CD4-positive, alpha-beta T cell treated with Interleukin-15 for 4 hours (primary cell): ENCODE data around the gene PPP2R2D.
"Not testable (repeated sequence)": the region's sequence is repeated elsewhere in the genome, so short reads cannot be mapped to it uniquely, and the experiment has no call there.

Source experiments
- DNase-seq: peaks from one replicate; pipeline ENCODE4 v3.0.0-alpha.2; 2020; ENCODE audit warnings: low spot score

PPP2R2D gene

DNA sequence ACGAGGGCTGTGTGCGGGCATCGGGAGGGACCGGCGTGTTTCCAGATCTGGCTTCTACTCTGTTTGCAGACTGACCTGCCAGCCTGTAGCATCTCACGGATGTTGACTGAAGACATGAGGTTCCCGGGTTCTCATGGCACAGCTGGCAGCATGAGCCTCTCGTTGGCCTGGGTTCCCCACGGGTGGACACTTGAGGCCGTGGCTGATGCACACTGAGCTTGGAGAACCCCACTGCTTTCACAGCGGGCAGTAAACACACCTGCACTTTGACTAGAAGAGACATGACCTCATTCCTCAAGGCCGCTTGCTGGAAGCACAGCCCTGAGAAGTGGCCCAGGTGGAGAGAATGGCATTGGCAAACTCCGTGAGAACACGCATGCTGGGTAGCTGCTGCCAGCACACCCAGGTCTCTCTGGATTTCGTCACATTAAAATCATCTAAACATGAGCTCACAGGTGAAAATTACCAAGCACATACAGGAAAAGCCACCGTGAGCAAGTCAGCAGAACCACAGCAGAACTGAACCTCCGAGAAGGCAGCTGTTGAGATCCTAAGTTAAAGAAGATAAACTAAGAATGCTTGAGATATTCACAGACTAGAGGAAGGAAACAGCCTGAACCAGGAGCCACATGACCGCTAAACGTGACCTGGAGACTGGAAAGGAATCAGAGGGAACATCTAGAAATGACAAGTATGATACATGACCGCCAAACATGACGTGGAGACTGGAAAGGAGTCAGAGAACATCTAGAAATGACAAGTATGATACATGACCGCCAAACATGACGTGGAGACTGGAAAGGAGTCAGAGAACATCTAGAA lies 48.4 kb downstream of the PPP2R2D start:
- no peak for DNase-seq

DNA sequence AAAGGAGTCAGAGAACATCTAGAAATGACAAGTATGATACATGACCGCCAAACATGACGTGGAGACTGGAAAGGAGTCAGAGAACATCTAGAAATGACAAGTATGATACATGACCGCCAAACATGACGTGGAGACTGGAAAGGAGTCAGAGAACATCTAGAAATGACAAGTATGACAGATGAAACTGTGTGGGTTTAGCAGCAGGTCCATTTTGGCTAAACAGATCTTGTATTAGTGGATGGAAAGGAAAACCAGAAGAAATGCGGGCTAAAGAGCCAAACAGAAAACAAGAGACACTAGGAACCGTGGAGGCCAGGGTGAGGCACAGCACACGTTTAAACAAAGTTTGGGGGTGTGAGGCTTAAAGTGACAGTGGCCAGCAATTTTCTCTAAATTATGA lies 49.1 kb downstream of the PPP2R2D start:
- DNase-seq, result not testable (repeated sequence)

DNA sequence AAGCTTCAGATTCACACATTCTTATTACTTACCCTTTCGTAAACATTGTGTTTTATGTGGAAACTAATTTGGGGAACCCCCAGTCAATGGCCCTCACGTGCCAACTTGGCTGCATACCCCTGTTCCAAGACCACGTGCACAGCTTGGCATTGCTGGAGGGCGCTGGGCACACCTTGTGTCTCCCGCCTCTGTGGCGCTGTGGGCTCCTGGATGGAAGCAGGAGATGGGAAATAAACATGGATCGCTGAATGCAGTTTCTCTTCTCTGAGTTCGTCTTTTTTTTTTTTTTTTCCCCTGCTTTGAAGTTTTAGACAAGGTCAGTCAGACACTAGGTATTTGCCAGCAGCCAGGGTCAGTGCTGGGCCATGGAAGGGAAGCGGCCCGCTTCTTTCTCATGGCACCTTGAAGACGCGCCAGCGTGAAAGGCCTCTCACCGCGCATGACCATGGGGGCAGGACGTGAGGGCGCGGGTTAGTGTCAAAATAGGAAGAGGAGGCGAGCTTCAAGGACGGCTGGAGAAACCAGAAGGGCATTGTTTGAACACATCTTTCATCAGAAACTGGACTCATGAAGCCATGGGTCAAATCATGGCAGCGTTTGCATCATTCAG lies 53.7 kb downstream of the PPP2R2D start:
- no peak for DNase-seq

DNA sequence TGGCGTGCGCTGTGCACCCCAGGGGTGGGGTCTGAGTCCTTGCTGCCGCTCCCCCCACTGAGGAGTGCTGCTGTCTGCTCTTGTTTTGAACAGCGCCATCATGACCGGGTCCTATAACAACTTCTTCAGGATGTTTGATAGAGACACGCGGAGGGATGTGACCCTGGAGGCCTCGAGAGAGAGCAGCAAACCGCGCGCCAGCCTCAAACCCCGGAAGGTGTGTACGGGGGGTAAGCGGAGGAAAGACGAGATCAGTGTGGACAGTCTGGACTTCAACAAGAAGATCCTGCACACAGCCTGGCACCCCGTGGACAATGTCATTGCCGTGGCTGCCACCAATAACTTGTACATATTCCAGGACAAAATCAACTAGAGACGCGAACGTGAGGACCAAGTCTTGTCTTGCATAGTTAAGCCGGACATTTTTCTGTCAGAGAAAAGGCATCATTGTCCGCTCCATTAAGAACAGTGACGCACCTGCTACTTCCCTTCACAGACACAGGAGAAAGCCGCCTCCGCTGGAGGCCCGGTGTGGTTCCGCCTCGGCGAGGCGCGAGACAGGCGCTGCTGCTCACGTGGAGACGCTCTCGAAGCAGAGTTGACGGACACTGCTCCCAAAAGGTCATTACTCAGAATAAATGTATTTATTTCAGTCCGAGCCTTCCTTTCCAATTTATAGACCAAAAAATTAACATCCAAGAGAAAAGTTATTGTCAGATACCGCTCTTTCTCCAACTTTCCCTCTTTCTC lies 55.0 kb downstream of the PPP2R2D start:
- DNase-seq, result no peak

DNA sequence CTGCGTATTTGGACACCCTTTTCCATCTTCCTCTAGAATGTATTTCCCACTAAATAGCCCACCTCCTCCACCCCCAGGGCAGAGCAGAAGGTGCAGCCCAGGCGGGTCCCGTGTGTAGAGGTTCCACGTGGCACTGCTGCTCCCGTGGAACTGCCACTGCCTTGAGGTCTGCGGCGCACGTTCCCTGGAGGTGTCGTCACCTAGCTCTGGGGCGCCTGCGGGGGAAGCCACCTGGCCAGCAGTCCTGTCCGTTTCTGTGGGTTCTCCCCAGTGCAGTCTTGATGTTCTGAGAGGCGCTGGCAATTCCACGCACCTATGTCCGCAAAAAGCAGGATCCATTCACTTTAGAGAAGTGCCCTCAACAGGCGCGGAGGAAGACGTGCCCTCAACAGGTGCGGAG lies 59.0 kb downstream of the PPP2R2D start:
- DNase-seq, result no peak

DNA sequence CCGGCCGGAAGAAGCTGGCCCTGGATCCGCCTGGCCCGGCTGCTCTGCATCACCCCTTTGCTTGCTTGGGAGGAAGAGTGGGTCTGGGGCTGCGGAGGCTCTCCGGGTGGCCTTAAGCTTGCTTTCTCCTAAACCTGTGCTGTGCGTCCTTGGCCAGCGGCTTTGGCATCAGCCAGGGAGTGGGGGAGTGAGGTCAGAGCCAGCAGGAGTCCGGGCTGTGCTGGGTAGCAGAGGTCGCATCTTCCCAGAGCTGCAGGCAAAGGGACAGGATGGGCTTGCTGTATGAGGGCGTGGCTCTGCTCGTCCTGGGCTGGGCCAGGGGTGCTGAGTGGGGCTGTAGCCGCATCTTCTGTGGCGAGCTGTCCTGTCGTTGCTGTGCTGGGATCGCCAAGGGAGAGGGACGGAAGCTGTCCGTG lies 59.8 kb downstream of the PPP2R2D start:
- DNase-seq, result no peak

DNA sequence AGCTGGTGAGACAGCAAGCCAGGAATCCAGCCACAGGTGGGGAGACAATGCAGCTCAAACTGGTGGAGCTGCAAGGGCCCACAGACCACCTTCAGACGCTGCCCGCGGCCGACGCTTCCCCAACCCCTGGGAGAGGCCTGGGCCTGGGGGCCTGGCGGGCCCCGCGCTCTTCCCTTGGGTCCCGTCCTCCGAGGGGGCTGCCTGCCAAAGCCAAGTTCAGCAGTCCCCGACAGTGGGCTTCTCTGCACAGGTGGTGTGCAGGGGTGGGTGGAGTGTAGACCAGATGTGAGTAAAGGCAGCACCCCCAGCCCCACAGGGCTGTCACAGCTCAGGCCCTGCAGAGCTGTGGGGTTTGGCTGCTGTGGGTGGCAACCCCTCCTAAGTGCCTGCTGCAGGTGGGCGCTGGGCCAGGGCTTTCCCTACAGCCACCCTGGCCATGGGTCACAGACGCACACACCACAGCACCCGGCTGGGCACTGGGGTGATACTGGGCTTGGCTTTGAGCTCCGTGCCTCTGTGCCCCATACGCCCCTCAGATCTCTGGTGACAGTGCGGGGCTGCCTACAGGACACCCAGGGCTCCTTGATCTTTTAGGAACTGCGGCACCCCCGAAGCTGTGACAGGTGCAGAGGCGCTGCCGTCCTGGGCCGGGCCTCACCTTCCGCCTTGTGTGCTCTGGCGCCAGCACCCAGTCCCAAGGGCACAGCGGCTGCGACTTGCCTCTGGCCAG lies 60.4 kb downstream of the PPP2R2D start:
- DNase-seq, result no peak

DNA sequence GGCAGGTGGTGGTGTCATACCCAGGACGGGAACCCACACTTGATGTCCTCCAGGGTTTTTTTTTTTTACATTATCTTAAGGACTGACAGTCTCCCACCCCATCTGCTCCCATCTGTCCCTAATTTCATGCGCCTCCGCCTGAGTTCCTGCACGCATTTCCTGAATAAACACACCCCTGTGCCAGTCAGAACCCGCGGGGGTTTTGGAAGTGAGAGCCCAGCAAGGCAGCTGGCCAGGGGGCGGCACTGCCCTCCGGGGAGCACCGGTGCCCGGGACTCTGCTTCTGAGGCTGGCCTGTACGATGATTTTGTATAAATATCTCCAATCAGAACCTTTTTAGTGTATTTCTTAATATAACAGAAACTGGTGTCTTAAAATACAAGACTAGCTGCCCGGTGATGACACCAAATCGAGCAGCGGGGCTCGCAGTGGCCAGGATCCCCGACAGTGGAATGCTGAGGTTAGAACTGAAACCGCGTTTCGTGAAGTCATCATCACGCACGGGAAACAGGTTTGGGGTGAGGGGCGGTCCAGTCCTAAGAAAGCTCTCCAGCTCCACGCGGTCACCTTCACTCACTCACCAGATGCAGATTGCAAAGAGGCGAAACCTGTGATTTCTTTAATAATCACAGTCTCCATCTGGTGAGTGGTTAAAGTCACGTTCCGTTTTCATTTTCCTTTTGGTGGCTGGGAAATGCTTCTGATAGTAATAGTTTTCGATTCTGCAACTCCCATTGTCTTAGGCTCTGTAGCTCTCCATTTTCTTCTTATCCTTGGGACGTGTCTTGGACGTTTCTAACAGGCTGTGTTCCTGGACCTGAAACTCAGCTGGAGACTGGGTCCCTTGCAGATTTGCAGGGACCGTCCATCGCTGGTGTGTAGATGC lies 61.2 kb downstream of the PPP2R2D start:
- DNase-seq, result no peak

DNA sequence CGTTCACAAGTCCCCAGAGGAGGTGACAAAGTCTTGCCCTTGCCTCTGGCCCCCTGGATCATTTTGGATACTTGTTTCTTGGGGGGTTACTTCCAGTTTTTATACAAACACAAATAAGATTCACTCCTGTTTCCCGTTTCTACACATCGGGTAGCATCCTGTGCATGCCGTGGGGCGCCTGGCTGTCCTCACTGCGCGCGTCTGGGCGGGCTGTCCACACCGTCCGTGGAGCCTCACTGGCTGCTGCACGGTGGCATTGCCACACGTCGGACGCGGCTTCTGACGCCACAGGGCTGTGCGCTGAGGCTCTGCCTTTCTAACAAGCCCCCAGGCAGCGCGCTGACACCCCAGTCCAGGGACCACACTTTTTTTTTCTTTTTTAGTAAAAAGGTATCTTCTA lies 62.5 kb downstream of the PPP2R2D start:
- DNase-seq, result no peak

DNA sequence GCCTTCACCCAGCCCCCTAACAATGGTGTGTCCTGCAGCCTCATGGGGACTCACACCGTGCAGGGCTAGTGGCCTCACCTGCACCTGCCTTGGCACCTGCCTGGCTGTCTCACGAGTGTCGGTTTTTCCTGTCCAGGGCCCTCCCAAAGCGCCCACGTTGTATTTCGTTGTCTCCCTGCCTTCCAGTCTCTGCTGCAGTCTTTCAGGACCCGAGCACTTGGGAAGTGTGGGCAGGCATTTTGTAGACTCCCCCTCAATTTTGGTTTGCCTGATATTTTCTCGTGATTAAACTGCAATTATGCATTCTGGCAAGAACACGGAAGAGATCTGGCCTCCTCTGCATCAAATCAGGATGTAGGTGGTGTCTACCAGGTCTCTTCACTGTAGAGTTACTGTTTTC lies 63.0 kb downstream of the PPP2R2D start:
- DNase-seq, result no peak

DNA sequence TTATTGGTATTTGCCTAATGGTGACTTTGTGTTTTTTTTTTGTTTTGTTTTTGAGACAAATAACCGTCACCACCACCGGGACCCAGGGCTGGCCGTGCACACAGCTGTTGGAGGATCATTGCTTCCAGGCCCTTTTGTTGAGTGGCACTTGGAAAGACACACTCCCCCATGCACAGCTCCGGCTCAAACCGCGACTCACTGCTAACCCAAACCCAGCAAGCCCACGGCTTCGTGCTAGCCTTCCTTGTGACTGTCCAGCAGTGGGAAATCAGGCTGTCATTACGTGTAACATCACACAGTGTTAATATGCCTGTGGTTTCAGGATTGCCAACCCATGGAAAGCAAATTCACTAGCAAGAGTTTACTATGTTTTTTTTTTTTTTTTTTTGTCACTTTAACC lies 63.5 kb downstream of the PPP2R2D start:
- no peak for DNase-seq

DNA sequence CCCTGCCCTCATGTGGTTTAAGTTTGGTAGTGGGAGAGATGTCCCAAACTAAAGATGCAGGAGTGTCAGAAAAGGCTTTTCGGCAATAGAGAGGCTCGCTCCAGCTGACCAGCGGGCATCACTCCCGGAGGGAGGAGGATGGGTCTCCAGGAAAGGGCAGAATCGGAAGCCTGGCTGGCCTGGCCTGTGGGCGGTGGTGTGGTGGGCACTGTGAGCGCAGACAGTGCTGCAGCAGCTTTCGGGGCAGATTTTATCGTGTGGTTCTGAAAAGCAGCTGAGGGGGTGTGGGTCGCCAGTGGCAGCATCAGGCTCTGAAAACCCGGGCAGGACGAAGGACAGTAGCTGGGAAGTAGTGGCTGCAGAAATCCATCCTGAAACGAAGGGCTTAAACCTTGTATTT lies 68.1 kb downstream of the PPP2R2D start:
- DNase-seq, result no peak

DNA sequence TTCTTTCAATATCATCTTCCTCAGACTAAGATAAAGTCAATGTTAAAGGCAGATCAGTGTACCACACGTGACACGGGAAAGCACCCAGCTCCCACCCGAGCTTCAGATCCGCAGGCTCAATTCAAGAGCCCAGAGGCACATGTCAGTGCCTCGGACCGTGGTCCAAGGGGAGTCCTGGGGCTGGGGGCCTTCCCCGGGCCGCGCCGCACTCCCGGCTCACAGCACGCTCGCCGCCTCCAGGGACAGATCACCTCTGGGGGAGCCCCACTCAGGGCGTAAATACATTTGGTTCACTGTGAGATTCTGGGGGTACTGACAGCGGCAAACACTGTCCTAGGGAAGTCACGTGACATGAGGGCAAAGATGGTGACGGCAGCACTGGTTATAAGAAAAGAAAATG lies 70.1 kb downstream of the PPP2R2D start:
- no peak for DNase-seq

DNA sequence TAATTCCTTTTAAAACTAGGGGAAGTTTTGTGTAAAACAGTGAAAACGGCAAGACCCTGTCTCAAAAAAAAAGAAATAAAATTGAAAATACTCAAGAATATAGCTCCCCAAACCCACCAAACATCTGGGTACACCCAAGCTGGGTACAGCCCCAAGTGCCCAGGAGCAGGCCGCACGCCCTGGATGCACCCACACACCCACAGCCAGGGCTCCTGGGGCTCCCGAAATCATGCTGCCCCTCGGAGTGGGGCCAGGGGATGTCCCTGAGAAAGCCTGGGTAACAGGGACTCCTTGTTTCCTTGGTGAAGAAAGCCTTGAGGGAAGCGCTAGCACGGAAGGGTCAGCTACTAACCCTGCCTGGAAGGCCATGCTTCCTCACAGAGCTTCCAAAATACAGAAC lies 70.8 kb downstream of the PPP2R2D start:
- DNase-seq, result no peak

DNA sequence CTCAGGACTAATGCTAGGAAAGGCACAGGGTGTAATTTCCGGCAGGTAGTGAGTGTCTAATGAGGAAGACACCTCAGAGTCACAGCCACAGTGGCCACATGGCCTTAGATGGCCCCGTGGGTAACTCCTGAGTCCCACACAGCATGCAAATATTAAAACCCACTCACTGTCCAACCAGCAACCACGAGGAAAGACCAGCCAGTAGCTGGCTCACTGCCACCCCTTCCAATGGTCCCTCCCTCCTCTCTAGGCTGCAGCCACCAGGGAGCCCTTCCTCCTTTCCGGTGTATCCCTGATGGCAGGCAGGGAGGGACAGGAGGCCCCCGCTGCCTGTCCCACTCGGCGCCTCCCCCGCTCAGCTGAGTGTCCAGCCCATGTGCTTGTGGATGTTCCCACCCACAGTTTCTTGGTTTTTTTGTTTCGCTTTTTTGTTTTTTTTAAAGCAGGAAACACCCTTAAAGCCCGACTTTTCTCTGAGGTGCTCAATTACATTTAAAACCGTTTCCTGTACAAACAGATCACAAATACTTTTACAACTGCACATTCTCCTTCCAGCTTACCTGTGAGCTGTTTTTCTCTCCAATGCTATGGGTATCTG lies 71.8 kb downstream of the PPP2R2D start:
- peak; percentile 32 for DNase-seq

DNA sequence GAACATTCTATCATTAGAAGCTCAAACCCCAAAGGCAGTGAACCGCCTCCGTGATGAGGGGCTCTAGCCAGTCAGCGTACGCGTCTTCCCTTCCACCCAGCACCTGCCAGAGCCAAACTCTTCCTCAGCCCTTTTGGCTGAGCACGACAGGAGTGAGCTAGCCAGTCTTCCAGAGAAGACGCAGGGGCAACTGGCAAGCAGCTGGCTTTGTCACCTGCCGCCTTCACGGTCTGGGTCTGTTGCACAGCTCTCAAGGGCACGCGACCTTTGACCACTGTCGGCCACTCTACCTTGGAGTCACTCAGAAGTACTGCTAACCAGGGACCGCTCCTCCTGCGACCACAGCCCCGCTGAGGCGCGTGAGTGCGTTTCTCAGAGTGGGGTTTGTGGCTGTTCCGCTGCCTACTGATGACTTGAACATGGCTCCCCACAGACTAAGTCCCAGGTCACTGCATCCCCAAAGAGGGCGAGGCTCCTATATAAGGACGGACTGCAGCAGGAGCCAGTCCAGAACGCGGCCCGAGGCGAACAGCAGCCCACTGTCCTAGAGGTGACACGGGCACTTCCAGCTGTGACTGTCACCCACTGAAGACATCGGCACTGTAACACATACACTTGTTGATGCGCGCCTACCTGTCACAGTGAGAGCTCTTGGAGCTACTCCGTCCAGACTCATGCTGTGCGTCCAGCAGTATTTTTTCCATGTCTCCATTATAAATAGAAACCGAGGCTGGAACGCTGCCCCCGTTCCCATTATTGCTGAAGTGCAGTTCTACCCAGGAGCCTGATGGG lies 72.5 kb downstream of the PPP2R2D start:
- no peak for DNase-seq

DNA sequence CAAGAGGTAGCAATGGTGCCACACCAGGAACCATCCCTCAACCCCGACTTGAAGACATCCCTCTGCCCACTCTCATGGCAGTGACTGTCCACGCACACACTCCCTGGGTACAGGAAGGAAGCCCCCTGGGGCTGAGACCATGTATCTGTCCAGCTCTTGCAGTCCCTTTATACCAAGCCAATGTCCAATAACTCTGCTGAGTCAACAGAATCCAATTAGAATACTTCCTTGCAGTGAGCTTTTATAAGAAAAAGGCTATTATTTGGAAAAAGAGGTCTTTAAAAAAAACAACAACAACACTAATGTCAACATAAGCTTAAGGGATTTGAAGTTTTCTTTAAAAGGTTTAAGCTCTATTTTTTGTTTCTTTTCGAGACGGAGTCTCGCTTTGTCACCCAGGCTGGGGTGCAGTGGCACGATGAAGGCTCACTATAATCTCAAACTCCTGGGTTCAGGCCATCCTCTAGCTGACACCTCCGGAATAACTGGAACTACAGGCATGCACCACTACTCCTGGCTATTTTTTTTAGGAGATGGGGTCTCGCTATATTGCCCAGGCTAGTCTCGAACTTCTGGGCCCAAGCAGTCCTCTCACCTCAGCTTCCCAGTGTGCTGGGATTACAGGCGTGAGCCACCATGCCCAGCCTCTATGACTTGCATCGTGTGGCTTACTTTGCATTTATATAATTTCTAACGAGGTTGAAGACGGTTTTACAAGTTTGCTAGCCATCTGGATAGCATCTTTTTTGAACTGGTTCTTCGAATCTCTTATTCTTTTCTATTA lies 73.4 kb downstream of the PPP2R2D start:
- DNase-seq, result no peak

DNA sequence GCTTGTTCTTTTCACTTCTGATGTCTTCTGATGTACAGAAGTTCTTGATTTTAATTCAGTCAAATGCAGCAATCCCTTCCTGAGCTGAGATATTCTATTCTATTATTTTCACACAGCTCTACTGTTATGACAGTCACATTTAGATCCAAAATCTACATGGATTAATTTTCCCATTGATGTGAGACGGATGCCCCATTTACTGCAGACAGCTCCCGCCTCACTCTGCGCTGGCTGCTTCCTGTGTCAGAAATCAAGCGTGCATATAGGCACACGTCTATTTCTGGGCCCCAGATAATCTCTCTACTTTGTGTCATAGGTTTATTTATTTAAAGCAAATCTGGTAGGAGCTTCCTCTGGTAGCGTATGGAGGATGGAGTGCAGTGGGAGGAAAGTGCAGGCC lies 74.2 kb downstream of the PPP2R2D start:
- DNase-seq, result no peak

DNA sequence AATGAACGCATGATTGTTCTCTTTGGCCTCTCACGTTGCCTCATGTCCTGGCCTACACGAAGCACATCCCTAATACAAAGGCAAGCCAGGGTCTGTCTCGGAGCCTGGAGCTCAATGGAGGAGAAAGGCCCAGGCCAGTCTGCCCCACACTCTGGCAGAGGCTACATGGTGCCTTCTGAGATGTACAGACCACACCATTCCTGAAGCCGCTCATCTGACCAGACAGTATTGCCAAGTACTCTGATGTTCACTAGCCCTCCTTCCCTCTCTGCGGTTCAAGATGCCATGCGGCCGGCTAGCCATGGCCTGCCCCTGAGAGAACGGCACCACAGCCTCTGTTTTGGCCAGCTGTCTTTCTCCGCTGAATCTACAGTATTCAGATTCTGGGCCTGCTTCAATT lies 75.0 kb downstream of the PPP2R2D start:
- no peak for DNase-seq
